IPS-NIHi11 (cell line): Measurements from ENCODE around the gene LAMTOR5.
A peak's percentile ranks its signal among the peaks of the same experiment; 100 is the strongest.

Source experiments
- DNase-seq: peaks from one replicate; pipeline ENCODE4 v3.0.0; 2012; ENCODE audit warnings: mixed read lengths, low spot score

The LAMTOR5 gene

DNA sequence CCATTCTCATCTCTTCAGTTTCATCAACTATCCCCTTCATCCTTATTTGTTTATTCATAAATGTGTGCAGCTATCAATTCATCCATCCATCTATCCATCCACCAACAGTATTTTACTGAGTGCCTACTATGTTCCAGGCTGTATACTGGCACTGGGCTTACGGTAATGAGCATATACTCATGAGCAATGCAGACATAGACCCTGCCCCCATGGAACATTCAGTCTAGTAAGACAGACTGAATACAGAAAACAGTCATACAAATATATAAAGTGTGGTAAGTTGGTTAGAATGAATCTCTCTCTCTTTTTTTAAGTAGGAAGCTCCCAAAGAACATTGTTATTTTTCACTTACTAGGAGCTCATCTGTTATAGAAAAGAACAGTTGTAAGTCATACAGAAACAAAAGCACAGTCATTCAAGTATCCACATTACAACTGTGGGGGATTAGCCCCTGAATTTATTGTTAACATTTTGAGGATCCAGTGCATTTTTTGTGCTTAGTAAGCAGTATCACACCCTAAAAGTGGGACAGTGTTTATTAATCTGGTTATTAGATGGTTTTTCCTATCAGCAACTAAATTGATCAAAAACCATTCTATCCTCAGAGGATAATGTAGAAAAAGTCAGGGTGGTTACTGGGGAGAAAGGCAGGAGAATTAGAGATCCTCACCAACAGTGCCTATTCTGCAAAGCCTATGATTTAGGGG is 20.3 kb downstream of the LAMTOR5 start:
- no peak for DNase-seq

GRCh38 chr1:110385369-110385768 is 22.1 kb downstream of the LAMTOR5 start:
- no peak for DNase-seq

DNA sequence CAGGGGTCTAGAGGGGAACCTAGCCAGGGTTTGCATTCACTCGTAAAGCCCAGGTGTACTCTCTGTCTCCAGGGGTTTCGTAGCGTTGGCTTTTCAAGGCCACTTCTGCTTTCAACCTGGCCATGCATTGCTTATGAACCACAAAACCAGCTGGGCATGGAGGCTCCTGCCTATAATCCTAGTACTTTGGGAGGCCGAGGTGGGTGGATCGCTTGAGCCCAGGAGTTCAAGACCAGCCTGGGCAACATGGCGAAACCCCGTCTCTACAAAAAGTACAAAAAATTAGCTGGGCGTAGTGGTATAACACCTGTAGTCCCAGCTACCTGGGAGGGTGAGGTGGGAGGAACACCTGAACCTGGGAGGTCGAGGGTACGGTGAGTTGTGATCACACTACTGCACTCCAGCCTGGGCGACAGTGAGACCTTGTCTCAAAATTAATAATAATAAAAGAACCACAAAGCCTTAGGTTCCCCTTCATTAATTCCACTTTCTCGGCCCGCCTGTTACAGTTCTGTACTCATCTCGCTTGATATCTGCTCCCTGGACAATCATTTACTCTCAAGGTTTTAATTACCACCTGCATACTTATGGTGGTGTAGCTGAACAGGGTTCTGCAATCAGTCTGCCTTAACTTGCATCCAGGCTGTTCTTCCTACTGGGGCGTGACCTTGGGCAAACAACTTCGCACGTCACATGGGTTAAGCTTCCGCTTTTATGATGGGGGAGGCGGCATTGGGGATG is 22.7 kb downstream of the LAMTOR5 start:
- DNase-seq: no peak

GRCh38 chr1:110383251-110383990 is 24.1 kb downstream of the LAMTOR5 start:
- DNase-seq: no peak

DNA sequence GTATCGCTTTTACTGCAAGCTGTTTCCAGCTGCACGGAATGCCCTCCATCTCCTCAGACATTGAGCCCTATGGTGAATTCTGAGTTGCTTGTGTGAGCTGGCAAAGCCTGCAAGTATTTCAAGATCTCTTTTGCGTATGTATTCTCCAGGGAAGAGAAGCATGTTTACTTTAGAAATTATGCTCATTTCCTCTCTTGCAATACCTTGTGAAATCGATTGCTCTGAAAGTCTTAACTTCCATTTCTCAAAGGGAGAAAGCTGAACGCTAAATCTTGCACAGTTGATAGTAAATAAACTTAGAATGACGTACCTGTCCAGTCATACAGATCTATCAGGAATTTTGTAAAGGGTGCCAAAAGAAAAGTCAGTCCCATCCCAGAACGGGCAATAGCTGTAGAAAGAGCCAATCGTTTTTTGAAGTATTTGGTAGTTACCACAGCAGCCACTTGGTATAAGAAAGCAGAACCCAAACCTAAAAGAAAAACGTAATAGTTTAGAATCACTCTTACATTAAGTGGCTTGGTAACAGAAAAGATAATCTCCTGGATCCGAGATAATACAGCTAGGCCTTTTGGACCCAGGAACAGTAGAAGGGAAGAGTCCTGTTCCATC is 26.7 kb downstream of the LAMTOR5 start:
- no peak for DNase-seq

DNA sequence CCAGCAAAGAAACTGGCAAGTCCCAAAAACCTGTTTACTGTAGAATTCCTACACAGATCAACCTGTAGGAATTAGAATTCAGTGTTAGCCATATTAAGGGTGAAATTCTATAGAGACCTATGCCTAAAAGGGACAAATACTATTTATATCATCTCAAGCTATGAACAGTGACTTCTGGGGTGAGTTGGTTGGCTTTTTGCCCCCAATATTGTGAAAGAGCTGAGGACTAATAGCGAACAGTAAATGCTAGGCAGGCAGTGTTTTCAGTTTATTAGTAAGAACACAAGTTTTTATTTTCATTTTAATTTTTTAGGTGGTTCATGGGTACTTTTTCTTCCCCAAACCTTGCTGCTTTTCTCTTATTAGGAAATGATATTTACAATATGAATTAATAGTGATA is 32.0 kb downstream of the LAMTOR5 start:
- DNase-seq: no peak

- no peak for DNase-seq
These were observed 36.7 kb downstream of the LAMTOR5 start for GRCh38 chr1:110370827-110371226.

DNA sequence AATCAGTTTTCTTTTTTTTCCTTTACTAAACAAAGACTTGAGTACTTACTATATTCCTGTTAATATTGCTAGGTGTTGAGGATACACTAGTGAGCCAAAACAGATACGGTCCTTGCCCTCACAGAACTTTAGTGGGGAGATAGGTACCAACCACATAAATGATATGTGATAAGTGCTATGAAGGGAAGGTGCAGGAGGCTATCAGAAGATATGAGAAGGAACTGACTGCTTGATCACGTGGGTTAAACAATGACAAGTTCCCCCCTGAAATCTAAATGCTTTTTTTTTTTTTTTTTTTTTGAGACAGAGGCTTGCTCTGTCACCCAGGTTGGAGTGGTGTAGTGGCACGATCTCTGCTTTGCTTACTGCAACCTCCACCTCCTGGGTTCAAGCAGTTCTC is 43.3 kb downstream of the LAMTOR5 start:
- no peak for DNase-seq

DNA sequence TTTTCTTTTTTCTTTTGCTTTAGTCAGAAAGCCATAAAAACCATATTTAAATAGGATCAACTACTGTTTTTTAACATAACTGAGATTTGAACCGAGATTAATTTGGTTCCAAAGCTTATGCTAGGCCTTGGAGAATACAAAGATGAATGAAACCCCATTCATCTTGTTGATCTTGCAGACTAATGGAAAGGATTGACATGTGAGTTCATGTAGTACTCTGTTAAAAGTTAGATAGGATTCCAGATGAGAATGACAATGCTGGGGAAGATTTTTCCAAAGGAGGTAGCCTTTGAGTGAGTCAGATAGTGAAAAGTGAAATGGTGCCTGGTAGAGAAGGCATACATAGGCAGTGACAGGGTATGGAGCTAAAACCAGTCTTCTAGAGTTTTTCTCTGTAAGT is 45.6 kb downstream of the LAMTOR5 start:
- no peak for DNase-seq

DNA sequence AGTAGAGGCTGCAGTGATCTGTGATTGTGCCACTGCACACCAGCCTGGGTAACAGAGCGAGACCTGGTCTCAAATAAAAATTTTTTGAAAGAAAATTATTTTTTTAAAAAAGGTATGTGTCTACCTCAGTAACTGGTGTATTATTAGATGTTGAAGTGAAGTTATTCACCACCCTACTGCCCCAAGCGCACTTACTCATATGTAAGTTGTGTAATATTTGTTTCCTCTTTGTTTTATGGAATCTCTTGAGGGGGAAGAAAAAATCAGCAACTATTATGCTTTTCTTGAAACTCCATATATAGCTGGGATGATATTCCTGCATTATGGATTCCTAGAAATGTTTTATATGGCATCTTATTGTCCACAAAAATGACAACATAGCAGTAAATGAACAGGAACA is 47.1 kb downstream of the LAMTOR5 start:
- DNase-seq: no peak

- peak; percentile 8 for DNase-seq
These were observed 51.1 kb downstream of the LAMTOR5 start for GRCh38 chr1:110356379-110356778.

DNA sequence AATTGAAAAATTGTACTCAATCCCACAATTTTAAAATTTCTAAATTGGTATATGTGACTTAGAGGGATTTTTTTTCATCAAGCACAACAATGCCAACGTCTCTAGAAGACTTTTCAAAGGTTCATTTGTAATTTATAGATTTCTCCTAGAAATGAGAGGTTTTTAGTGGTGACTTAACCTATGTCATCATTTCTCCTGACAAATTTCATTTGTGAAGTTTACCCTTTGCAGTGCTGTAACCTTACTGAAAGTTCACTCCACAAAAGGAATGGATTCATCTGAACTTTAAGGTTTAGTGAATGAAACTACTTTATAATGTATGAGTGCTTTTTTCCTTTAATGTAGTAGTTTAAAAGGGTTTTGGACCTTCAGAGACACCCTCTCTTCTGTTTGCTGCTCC is 52.2 kb downstream of the LAMTOR5 start:
- no peak for DNase-seq
